Small intestine (tissue), 16 donors: Measurements from ENCODE around the gene ANKRD2. TPM values are rescaled to one million over a fixed set of nuclear protein-coding genes. Genes with fewer than 3 reads are reported as not detected.
A peak's percentile ranks its signal among the peaks of the same experiment; 100 is the strongest.
"Not testable (repeated sequence)": the region's sequence is repeated elsewhere in the genome, so short reads cannot be mapped to it uniquely, and the experiment has no call there.

Experiments
- DNase-seq, 2 donors: peaks; one replicate each; pipeline versions ENCODE4 v3.0.0 to v3.0.0-alpha.2; 2013
- FAIRE-seq: peaks from 2 replicates; lab custom pipeline; 2012; peaks lifted over from hg19 to GRCh38; lab: Jason Lieb, UNC
- H3K27ac ChIP-seq, 3 donors: one replicate each; pipeline ENCODE4 v1.5.1; 2013; ENCODE audit warnings: low read length in 2 of 3, mild to moderate bottlenecking in 2 of 3, control low read depth in 1 of 3, inconsistent platforms in 1 of 3, low read depth in 1 of 3, moderate library complexity in 1 of 3
- H3K27me3 ChIP-seq, 3 donors: one replicate each; pipeline ENCODE4 v1.6.1; 2013; ENCODE audit warnings: low read length in 3 of 3, inconsistent platforms in 1 of 3; ENCODE audit not compliant: control insufficient read depth in 3 of 3, insufficient read depth in 3 of 3
- H3K36me3 ChIP-seq, 3 donors: one replicate each; pipeline ENCODE4 v1.6.1; 2013; ENCODE audit warnings: low read length in 3 of 3, inconsistent platforms in 1 of 3, low read depth in 1 of 3, mild to moderate bottlenecking in 1 of 3, moderate library complexity in 1 of 3; ENCODE audit not compliant: control insufficient read depth in 3 of 3, insufficient read depth in 2 of 3
- H3K4me1 ChIP-seq, 3 donors: one replicate each; pipeline ENCODE4 v1.6.1; 2013; ENCODE audit warnings: low read length in 2 of 3, inconsistent platforms in 1 of 3, low read depth in 1 of 3, mild to moderate bottlenecking in 1 of 3, moderate library complexity in 1 of 3; ENCODE audit not compliant: control insufficient read depth in 3 of 3, insufficient read depth in 2 of 3
- H3K4me3 ChIP-seq, 3 donors: one replicate each; pipeline ENCODE4 v1.5.1; 2013; ENCODE audit warnings: low read length in 3 of 3, control low read depth in 1 of 3, inconsistent platforms in 1 of 3, low read depth in 1 of 3, mild to moderate bottlenecking in 1 of 3, moderate library complexity in 1 of 3
- H3K9me3 ChIP-seq, 2 donors: one replicate each; pipeline ENCODE4 v1.6.1; 2013; ENCODE audit warnings: low read depth in 1 of 2, low read length in 1 of 2; ENCODE audit not compliant: control insufficient read depth in 2 of 2, insufficient read depth in 1 of 2
- WGBS, 3 donors: extraction: QIAGEN DNeasy Blood & Tissue Kit; methylation state at CpG; one replicate each; pipeline ENCODE4 v1.1.7; 2013; 5-methylcytosine and 5-hydroxymethylcytosine counted together
- long read RNA-seq, 10 donors: transcript quantifications; one replicate each; lab custom pipeline, GENCODE V29; 2026
- polyA plus RNA-seq, 4 donors: library from polyadenylated mRNA; stranded (reverse) in 3 of 4; unstranded in 1 of 4; fragments of 200-250 nt in 3 of 4; fragments of 120-200 nt in 1 of 4; gene quantifications; one replicate each; pipeline versions ENCODE4 v1.2.1 to v1.2.3, GENCODE V29; 2013
- donor health status: healthy with polysubstance abuse.
- donor health status: control.
- donor health status: control.
- donor health status: Bipolar disorder and iron deficiency.
- donor health status: healthy.

Gene ANKRD2, protein sequence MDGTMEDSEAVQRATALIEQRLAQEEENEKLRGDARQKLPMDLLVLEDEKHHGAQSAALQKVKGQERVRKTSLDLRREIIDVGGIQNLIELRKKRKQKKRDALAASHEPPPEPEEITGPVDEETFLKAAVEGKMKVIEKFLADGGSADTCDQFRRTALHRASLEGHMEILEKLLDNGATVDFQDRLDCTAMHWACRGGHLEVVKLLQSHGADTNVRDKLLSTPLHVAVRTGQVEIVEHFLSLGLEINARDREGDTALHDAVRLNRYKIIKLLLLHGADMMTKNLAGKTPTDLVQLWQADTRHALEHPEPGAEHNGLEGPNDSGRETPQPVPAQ
- 1 to 10 TPM in 2 of 4 donors, under 1 TPM in 2; 0.04 to 8.6 (median 2.0) TPM for polyA plus RNA-seq
- long read RNA-seq, donor 1: 0 reads
- long read RNA-seq, donor 2: 0 reads
- long read RNA-seq, donor 3: 0 reads
- long read RNA-seq, donor 4: 0 reads
- long read RNA-seq, donor 5: 0 reads
- long read RNA-seq, donor 6: 0 reads
- long read RNA-seq, donor 7: 0 reads
- long read RNA-seq, donor 8, partial matches to known transcripts: 0 of 1 reads
- long read RNA-seq, donor 8, other reads (novel, unspliced or antisense): 0 of 1 reads
- long read RNA-seq, donor 9: 0 reads
- long read RNA-seq, donor 10: 0 reads

DNA sequence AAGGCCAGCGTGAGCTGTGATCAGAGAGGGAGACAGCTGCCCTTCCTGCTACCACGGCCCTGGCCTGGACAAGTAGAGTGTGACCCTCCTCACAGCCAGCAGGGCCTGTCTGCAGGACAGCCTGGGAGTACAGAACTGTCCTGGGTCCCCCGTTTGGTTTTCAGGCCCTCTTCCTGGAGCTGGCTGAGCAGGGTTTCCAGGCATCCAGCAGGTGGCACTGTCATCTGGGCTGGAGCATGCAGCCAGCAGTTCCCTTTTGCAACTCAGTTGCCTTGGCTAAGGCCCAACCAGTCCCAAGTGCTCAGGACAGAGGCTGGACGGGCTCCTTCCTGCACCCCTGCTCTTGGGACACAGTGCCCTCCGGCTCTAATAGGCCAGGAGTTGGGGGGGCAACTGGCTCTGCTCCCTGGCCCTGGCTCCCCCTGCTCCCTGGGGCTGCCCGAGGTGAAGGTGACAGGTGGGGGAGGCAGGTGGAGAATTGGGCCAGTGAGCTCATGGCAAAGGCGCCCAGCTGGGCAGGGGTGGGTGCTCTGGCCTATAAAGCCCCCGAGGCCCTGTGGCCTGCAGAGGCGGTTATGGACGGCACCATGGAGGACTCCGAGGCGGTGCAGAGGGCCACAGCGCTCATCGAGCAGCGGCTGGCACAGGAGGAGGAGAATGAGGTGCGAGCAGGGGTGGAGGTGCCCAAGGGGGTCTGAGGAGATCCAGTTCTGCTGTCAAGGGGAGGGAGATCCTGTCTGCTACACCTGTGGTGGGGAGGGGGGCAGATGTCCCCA lies at the start of gene ANKRD2:
Gene ANKRD2, plus strand, starts transcription at position 566 of the 776 bp plus-strand sequence. Its CDS starts 10 bp downstream, at position 576.
- 63 to 70% (median 65%) methylated on average over 16 of the region's 16 CpGs for WGBS, 3 donors
- FAIRE-seq: no peak
- no peak within 1 kb of the TSS for H3K27ac ChIP-seq

DNA sequence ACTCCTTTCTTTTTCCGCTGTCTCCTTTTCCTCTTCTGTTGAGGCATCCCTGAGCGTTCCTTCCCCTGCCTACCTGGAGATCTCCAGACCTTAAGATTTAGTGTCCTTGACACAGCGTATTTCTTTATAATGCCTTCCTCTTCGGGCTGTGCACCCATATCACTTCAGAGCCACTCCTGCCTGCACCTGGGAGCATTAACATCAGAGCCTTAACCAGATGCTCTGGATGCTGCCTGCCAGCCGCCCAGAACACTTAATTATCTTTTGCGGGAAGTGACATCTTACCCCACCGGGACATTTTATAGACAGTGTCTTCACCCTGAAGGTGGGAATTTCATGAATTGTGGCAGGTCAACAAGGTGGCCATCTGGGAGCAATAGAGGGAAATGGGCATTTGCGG lies 49.6 kb upstream of the ANKRD2 start:
- Histone ChIP-seq H3K27ac (no peak overlapping the region), H3K4me3 (no peak overlapping the region), H3K27me3 (no peaks in the 10 kb centered on the region), H3K9me3 (no peaks in the 10 kb centered on the region), H3K4me1 (no peaks in the 10 kb centered on the region), H3K36me3 (no peaks in the 10 kb centered on the region)
- no peak for DNase-seq
- 86 to 93% (median 91%) methylated on average over 7 to 8 of the region's 8 CpGs for WGBS, 3 donors
- no peak for FAIRE-seq

More for the DNA sequence above, at the start of gene ANKRD2:
- peak; percentile 79 to 83 for DNase-seq
- H3K36me3 ChIP-seq: peaks cover 0 to 20% (median 0%) of the 10 kb centered on the region in 3 donors
- H3K9me3 ChIP-seq: no peaks in the 10 kb centered on the region
- H3K4me3 ChIP-seq: no peak within 1 kb of the TSS
- H3K4me1 ChIP-seq: peaks cover 0 to 11% (median 0%) of the 10 kb centered on the region in 3 donors
- peaks cover 0 to 1% (median 0%) of the 10 kb centered on the region in 3 donors for H3K27me3 ChIP-seq

DNA sequence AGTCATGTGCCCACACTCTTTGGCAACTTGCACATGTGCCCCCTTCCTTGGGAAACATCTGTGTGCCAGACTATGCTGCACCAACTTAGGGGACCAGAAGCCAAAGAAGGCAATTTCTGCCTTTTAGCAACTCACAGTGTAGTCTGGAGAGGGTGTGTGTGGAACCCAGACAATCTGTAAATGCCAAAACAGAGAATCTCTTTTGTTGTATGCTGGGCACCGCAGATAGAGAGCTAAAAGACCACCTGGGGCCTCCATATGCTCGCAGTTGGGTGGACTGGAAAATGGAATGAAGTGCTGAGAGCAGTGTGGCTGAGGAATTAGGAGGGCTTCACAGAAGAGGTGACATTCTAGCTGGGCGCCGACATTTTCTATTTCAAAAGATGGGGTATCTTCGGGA lies 47.5 kb upstream of the ANKRD2 start:
- Histone ChIP-seq H3K4me3 (no peak overlapping the region), H3K36me3 (no peaks in the 10 kb centered on the region), H3K27me3 (no peaks in the 10 kb centered on the region), H3K9me3 (no peaks in the 10 kb centered on the region), H3K27ac (no peak overlapping the region), H3K4me1 (no peaks in the 10 kb centered on the region)
- WGBS, 3 donors: 90 to 93% (median 91%) methylated on average over 5 of the region's 5 CpGs
- FAIRE-seq: no peak
- DNase-seq: no peak

DNA sequence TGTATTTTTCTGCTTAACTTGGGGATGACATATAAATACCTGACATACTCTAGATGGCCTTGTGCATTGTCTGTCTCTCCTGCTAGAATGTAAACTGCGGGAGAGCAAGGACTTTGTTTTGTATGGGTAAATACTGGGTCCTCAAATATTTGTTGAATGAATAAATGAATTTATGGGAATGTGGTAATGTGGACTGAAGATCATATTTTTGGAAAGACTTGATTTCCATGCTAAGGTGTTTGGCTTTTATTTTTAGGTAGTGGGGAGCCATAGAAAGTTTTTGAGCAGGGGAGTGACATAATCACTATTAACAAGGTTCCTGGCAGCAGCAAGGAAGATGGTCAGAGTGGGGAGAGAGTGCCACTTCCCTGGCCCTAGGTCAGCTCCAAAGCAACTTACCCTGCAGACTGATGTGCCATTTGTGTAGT lies 46.9 kb upstream of the ANKRD2 start:
- DNase-seq (no peak), FAIRE-seq (no peak)
- WGBS, 3 donors: 84 to 100% (median 93%) methylated on average over 1 of the region's 1 CpG

DNA sequence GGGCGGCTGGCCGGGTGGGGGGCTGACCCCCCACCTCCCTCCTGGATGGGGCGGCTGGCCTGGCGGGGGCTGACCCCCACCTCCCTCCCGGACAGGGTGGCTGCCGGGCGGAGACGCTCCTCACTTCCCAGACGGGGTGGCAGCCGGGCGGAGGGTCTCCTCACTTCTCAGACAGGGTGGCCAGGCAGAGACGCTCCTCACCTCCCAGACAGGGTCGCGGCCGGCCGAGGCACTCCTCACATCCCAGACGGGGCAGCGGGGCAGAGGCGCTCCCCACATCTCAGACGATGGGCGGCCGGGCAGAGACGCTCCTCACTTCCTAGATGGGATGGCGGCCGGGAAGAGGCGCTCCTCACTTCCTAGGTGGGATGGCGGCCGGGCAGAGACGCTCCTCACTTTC lies 43.7 kb upstream of the ANKRD2 start:
- not testable (repeated sequence) for FAIRE-seq, H3K27ac ChIP-seq, DNase-seq, H3K27me3 ChIP-seq, H3K9me3 ChIP-seq, H3K4me1 ChIP-seq, H3K36me3 ChIP-seq, H3K4me3 ChIP-seq
- WGBS, 3 donors: 96 to 98% (median 96%) methylated on average over 8 to 27 of the region's 29 CpGs

More for the DNA sequence above, 46.9 kb upstream of the ANKRD2 start:
- Histone ChIP-seq H3K27ac (no peak overlapping the region), H3K36me3 (no peaks in the 10 kb centered on the region), H3K9me3 (no peaks in the 10 kb centered on the region), H3K4me1 (no peaks in the 10 kb centered on the region), H3K4me3 (no peak overlapping the region), H3K27me3 (no peaks in the 10 kb centered on the region)

DNA sequence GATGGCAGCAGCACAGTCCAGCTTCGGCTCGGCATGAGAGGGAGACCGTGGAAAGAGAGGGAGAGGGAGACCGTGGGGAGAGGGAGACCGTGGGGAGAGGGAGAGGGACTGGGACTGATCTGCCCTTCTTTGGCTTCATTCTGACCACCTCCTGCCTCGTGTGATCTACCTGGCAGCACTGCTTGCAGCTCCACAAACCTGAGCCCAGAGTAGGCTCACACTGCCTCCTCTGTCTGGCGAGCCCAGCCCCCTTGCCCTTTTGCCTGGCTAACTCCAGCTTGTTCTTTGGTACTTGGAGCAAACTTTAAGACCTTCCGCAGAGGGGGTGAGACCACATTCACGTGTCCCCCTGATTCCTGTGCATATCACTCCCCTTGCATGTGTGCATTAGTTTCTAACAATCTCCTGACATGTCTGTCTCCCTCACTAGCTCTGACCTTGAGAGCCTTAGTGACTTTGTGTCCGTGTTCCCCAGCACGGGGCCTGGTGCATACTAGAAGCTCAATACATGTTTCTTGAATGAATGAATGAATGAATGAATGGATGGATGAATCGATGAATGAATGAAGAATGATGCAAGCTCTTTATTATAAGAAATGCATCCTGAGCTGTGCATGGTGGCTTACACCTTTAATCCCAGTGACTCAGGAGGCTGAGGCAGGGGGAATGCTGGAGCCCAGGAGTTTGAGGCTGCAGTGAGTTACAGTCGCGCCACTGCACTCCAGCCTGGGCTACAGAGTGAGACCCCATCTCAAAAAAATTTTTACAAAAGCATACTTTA lies 42.7 kb upstream of the ANKRD2 start:
- no peak overlapping the region for H3K27ac ChIP-seq
- no peaks in the 10 kb centered on the region for H3K27me3 ChIP-seq
- DNase-seq (no peak), FAIRE-seq (no peak)
- no peak overlapping the region for H3K4me3 ChIP-seq
- H3K9me3 ChIP-seq: no peaks in the 10 kb centered on the region
- no peaks in the 10 kb centered on the region for H3K36me3 ChIP-seq
- H3K4me1 ChIP-seq: no peaks in the 10 kb centered on the region
- WGBS, 3 donors: 70 to 87% (median 75%) methylated on average over 9 to 14 of the region's 14 CpGs

DNA sequence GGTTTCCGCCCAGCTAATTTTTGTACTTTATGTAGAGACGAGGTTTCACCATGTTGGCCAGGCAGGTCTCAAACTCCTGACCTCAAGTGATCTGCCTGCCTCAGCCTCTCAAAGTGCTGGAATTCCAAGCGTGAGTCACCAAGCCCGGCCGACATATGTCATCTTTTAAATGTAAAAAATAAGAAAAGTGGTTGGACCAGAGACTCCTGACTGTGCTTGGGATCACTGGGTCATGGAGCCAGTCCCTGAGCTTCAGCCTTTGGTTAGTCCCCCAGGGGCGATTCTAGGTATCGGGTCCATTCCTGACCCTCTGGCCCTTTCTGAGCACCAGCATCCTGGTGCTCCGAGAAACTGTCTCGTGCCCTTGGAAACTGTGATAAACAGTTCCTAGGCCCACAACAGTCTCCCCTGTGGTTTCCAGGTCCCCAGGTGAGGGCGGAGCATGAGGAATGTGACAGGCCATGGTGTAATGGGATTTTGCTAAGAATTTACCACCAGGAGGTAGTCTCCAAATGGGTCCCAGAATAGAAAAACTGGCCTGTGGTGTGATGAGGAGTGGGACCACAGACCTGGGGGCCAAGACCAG lies 41.1 kb upstream of the ANKRD2 start:
- 86 to 90% (median 89%) methylated on average over 10 of the region's 10 CpGs for WGBS, 3 donors
- Histone ChIP-seq H3K36me3 (no peaks in the 10 kb centered on the region), H3K27me3 (no peaks in the 10 kb centered on the region), H3K9me3 (no peaks in the 10 kb centered on the region), H3K27ac (no peak overlapping the region), H3K4me1 (no peaks in the 10 kb centered on the region), H3K4me3 (no peak overlapping the region)
- FAIRE-seq (no peak), DNase-seq (no peak)
